Mucosa of descending colon (tissue), 3 donors: ENCODE measurements around the gene UGT1A7. TPM values are rescaled to one million over a fixed set of nuclear protein-coding genes. Genes with fewer than 3 reads are reported as not detected.

Experiments used
- ATAC-seq: fragments of 200-7000 bp; cut with Tn5 transposase; one replicate; pipeline ENCODE4 v1.9.1; 2020; ENCODE audit warnings: mild to moderate bottlenecking, moderate library complexity
- DNase-seq, 3 donors: peaks; one replicate each; pipeline ENCODE4 v3.0.0-alpha.2; 2020
- H3K36me3 ChIP-seq: fragments of 200-600 bp; one replicate; pipeline ENCODE4 v1.8.0; 2021; ENCODE audit warnings: low read depth, mild to moderate bottlenecking
- H3K4me1 ChIP-seq: fragments of 200-600 bp; one replicate; pipeline ENCODE4 v1.8.0; 2021; ENCODE audit warnings: low read depth, mild to moderate bottlenecking
- H3K4me3 ChIP-seq: fragments of 200-600 bp; one replicate; pipeline ENCODE4 v1.8.0; 2021; ENCODE audit warnings: mild to moderate bottlenecking
- H3K9me3 ChIP-seq: fragments of 200-600 bp; one replicate; pipeline ENCODE4 v1.8.0; 2021; ENCODE audit warnings: mild to moderate bottlenecking
- CTCF ChIP-seq: fragments of 200-600 bp; IDR thresholded peaks from one replicate; pipeline ENCODE4 v1.8.0; 2022; ENCODE audit warnings: antibody characterized with exemption, mild to moderate bottlenecking
- intact Hi-C, 2 donors: fragments of 100-400 bp; cut with DNase I in 1 of 2; cut with micrococcal nuclease in 1 of 2; formaldehyde crosslinking; loops; one replicate each; pipeline versions ENCODE4 v1.11.0 to v1.11.1; 2022; cut with DNase I, micrococcal nuclease
- total RNA-seq, 3 donors: library from RNA; stranded (reverse); fragmentation: NEBNext Ultra II Directional in 2 of 3; extraction: Animal tissue kit (Norgen Biotek cat#: 25700) in 2 of 3; gene quantifications; one replicate each; pipeline versions ENCODE4 v1.2.1 to v1.2.4, GENCODE V29; 2021 to 2023
- donor health status: DM: no; HTN: no; CAD: no; lungs with moderate emphysema.
- donor health status: DM: no; HTN: no; CAD: no.
- donor health status: DM: no; HTN: yes; CAD: no.

UGT1A7 gene
- total RNA-seq, 3 donors from 2014 or later, result 5.4 to 19.5 (median 5.9) TPM

GRCh38 chr2:233684640-233685039 lies 2.9 kb downstream of the UGT1A7 start:
- ATAC-seq, result peak; percentile 84
- no peak overlapping the region for H3K4me3 ChIP-seq
- TF ChIP-seq CTCF, result no peak
- no peaks in the 10 kb centered on the region for H3K9me3 ChIP-seq
- peaks cover 15% of the 10 kb centered on the region for H3K4me1 ChIP-seq
- DNase-seq, result peak in 1 of 3 donors; percentile 59
- intact Hi-C loops, result no loop called here
- no peaks in the 10 kb centered on the region for H3K36me3 ChIP-seq

GRCh38 chr2:233686928-233687327 lies 5.2 kb downstream of the UGT1A7 start:
- ATAC-seq, result no peak
- intact Hi-C loops, result no loop called here
- no peak for TF ChIP-seq CTCF

GRCh38 chr2:233688341-233688740 lies 6.6 kb downstream of the UGT1A7 start:
- Histone ChIP-seq H3K9me3 (no peaks in the 10 kb centered on the region), H3K36me3 (no peaks in the 10 kb centered on the region), H3K4me1 (peaks cover 34% of the 10 kb centered on the region), H3K4me3 (no peak overlapping the region)
- no peak for TF ChIP-seq CTCF
- intact Hi-C loops, result no loop called here
- DNase-seq (no peak), ATAC-seq (no peak)

More at GRCh38 chr2:233686928-233687327, 5.2 kb downstream of the UGT1A7 start:
- Histone ChIP-seq H3K4me3 (no peak overlapping the region), H3K9me3 (no peaks in the 10 kb centered on the region), H3K4me1 (peaks cover 34% of the 10 kb centered on the region), H3K36me3 (no peaks in the 10 kb centered on the region)
- DNase-seq, result no peak

- Histone ChIP-seq H3K4me1 (peaks cover 37% of the 10 kb centered on the region), H3K9me3 (no peaks in the 10 kb centered on the region), H3K36me3 (no peaks in the 10 kb centered on the region), H3K4me3 (no peak overlapping the region)
- intact Hi-C loops, result no loop called here
- ATAC-seq, result peak; percentile 66
- no peak for DNase-seq
- TF ChIP-seq CTCF, result no peak
Observed at GRCh38 chr2:233689031-233689430, 7.3 kb downstream of the UGT1A7 start.

- H3K4me1 ChIP-seq, result peaks cover 37% of the 10 kb centered on the region
- DNase-seq, result no peak
- peak; percentile 6 for ATAC-seq
- no peaks in the 10 kb centered on the region for H3K9me3 ChIP-seq
- H3K4me3 ChIP-seq, result no peak overlapping the region
- intact Hi-C loops, result no loop called here
- TF ChIP-seq CTCF, result no peak
- no peaks in the 10 kb centered on the region for H3K36me3 ChIP-seq
Observed at GRCh38 chr2:233689501-233689900, 7.8 kb downstream of the UGT1A7 start.

- intact Hi-C loops, result no loop called here
- H3K4me1 ChIP-seq, result peaks cover 31% of the 10 kb centered on the region
- ATAC-seq, result no peak
- no peak overlapping the region for H3K4me3 ChIP-seq
- DNase-seq, result no peak
- no peaks in the 10 kb centered on the region for H3K36me3 ChIP-seq
- TF ChIP-seq CTCF, result no peak
- H3K9me3 ChIP-seq, result no peaks in the 10 kb centered on the region
Observed at GRCh38 chr2:233690444-233690843, 8.7 kb downstream of the UGT1A7 start.
